PC-3 (cell line): ENCODE measurements around the gene ZMIZ1.

Source experiments
- CTCF ChIP-seq: fragments of 300-600 bp; sonication (generic); conservative IDR thresholded peaks from 2 replicates; pipeline ENCODE4 v1.5.1; 2017; ENCODE audit warnings: antibody characterized with exemption, low read depth, mild to moderate bottlenecking, low read length
- EZH2 ChIP-seq: fragments of 300-600 bp; sonication (generic); IDR thresholded peaks from one replicate; pipeline ENCODE4 v1.6.1; 2017; ENCODE audit warnings: antibody characterized with exemption, mild to moderate bottlenecking, low read length; ENCODE audit not compliant: unreplicated experiment
- EZH2phosphoT487 ChIP-seq: fragments of 300-600 bp; sonication (generic); IDR thresholded peaks from 2 replicates; pipeline ENCODE4 v1.6.1; 2018; ENCODE audit warnings: mild to moderate bottlenecking, antibody characterized with exemption, low read length, borderline replicate concordance

- TF ChIP-seq CTCF (no peak), EZH2 (no peak), EZH2phosphoT487 (no peak)
These were observed 22.4 kb upstream of the ZMIZ1 start for GRCh38 chr10:79046326-79046725.
